SJSA1 (cell line): ENCODE measurements around the gene LRRC8A. TPM values are rescaled to one million over a fixed set of nuclear protein-coding genes. Genes with fewer than 3 reads are reported as not detected.
A peak's percentile ranks its signal among the peaks of the same experiment; 100 is the strongest.
"Not testable (repeated sequence)": the region's sequence is repeated elsewhere in the genome, so short reads cannot be mapped to it uniquely, and the experiment has no call there.

Source experiments
- DNase-seq, 2 experiments: peaks; one replicate each; pipeline ENCODE4 v3.0.0-alpha.2; 2015 to 2020; ENCODE audit warnings: low spot score in 2 of 2, low read depth in 1 of 2
- H3K27ac ChIP-seq: fragments of 250-450 bp; sonication (Bioruptor Pico); 2 replicates; pipeline ENCODE4 v1.5.1; 2020; ENCODE audit warnings: mild to moderate bottlenecking, moderate library complexity
- H3K27me3 ChIP-seq: fragments of 250-450 bp; sonication (Bioruptor Pico); replicated peaks from 2 replicates; pipeline ENCODE4 v1.5.1; 2020; ENCODE audit warnings: mild to moderate bottlenecking, moderate library complexity
- H3K36me3 ChIP-seq: fragments of 250-450 bp; sonication (Bioruptor Pico); 2 replicates; pipeline ENCODE4 v1.5.1; 2020; ENCODE audit warnings: mild to moderate bottlenecking
- H3K4me1 ChIP-seq: fragments of 250-450 bp; sonication (Bioruptor Pico); replicated peaks from 2 replicates; pipeline ENCODE4 v1.6.1; 2021; ENCODE audit warnings: mild to moderate bottlenecking
- H3K4me3 ChIP-seq: fragments of 250-450 bp; sonication (Bioruptor Pico); 2 replicates; pipeline ENCODE4 v1.5.1; 2020; ENCODE audit warnings: mild to moderate bottlenecking
- H3K9me3 ChIP-seq: fragments of 250-450 bp; sonication (Bioruptor Pico); replicated peaks from 2 replicates; pipeline ENCODE4 v1.5.1; 2020; ENCODE audit warnings: mild to moderate bottlenecking
- total RNA-seq: library from RNA; depleted of rRNA; stranded (reverse); fragments of >200 nt; shearing (Covaris generic); gene quantifications from 2 replicates; pipeline ENCODE4 v1.2.3, GENCODE V29; 2014

LRRC8A gene
- total RNA-seq, 1 experiment from 2014 or later: 99.4 TPM

GRCh38 chr9:128933731-128934130 lies 51.8 kb downstream of the LRRC8A start:
- H3K27me3 ChIP-seq: no peaks in the 10 kb centered on the region
- no peak overlapping the region for H3K27ac ChIP-seq

GRCh38 chr9:128936171-128936865 lies 54.4 kb downstream of the LRRC8A start:
- H3K27ac ChIP-seq: no peak overlapping the region
- no peaks in the 10 kb centered on the region for H3K36me3 ChIP-seq
- no peak for DNase-seq
- H3K9me3 ChIP-seq: no peaks in the 10 kb centered on the region
- no peaks in the 10 kb centered on the region for H3K4me1 ChIP-seq
- no peaks in the 10 kb centered on the region for H3K27me3 ChIP-seq
- no peak overlapping the region for H3K4me3 ChIP-seq

More at GRCh38 chr9:128933731-128934130, 51.8 kb downstream of the LRRC8A start:
- no peak for DNase-seq
- H3K36me3 ChIP-seq: no peaks in the 10 kb centered on the region
- H3K4me1 ChIP-seq: no peaks in the 10 kb centered on the region
- H3K9me3 ChIP-seq: no peaks in the 10 kb centered on the region
- no peak overlapping the region for H3K4me3 ChIP-seq

- Histone ChIP-seq H3K27me3 (no peaks in the 10 kb centered on the region), H3K9me3 (no peaks in the 10 kb centered on the region), H3K36me3 (no peaks in the 10 kb centered on the region), H3K27ac (no peak overlapping the region), H3K4me3 (no peak overlapping the region), H3K4me1 (no peaks in the 10 kb centered on the region)
- no peak for DNase-seq
These were observed 55.6 kb downstream of the LRRC8A start for GRCh38 chr9:128937310-128938165.

GRCh38 chr9:128940271-128940921 lies 58.5 kb downstream of the LRRC8A start:
- DNase-seq: no peak

GRCh38 chr9:128940946-128941755 lies 59.2 kb downstream of the LRRC8A start:
- no peak overlapping the region for H3K4me3 ChIP-seq
- no peaks in the 10 kb centered on the region for H3K9me3 ChIP-seq
- H3K36me3 ChIP-seq: peaks cover 7% of the 10 kb centered on the region
- H3K27ac ChIP-seq: no peak overlapping the region
- no peaks in the 10 kb centered on the region for H3K27me3 ChIP-seq
- DNase-seq: no peak
- no peaks in the 10 kb centered on the region; the same call in none of the 2 replicates for H3K4me1 ChIP-seq

More at GRCh38 chr9:128940271-128940921, 58.5 kb downstream of the LRRC8A start:
- Histone ChIP-seq H3K9me3 (no peaks in the 10 kb centered on the region), H3K27me3 (no peaks in the 10 kb centered on the region), H3K36me3 (no peaks in the 10 kb centered on the region; the same call in 1 of the 2 replicates), H3K4me3 (no peak overlapping the region), H3K4me1 (no peaks in the 10 kb centered on the region), H3K27ac (no peak overlapping the region)

- no peak for DNase-seq
- no peaks in the 10 kb centered on the region for H3K27me3 ChIP-seq
- H3K27ac ChIP-seq: no peak overlapping the region
- no peaks in the 10 kb centered on the region for H3K9me3 ChIP-seq
- H3K36me3 ChIP-seq: peaks cover 17% of the 10 kb centered on the region
- peaks cover 8% of the 10 kb centered on the region for H3K4me1 ChIP-seq
- no peak overlapping the region for H3K4me3 ChIP-seq
These were observed 62.1 kb downstream of the LRRC8A start for GRCh38 chr9:128943832-128944620.

- H3K9me3 ChIP-seq, H3K4me1 ChIP-seq, DNase-seq: not testable (repeated sequence)
These were observed 63.0 kb downstream of the LRRC8A start for GRCh38 chr9:128944966-128945365.

GRCh38 chr9:128945798-128946501 lies 64.0 kb downstream of the LRRC8A start:
- no peak overlapping the region for H3K27ac ChIP-seq
- H3K4me1 ChIP-seq: peaks cover 8% of the 10 kb centered on the region
- DNase-seq: no peak
- no peaks in the 10 kb centered on the region for H3K27me3 ChIP-seq
- no peaks in the 10 kb centered on the region for H3K9me3 ChIP-seq
- peaks cover 34% of the 10 kb centered on the region for H3K36me3 ChIP-seq
- no peak overlapping the region for H3K4me3 ChIP-seq

More at GRCh38 chr9:128944966-128945365, 63.0 kb downstream of the LRRC8A start:
- not testable (repeated sequence) for H3K4me3 ChIP-seq, H3K27me3 ChIP-seq, H3K27ac ChIP-seq
- peaks cover 24% of the 10 kb centered on the region for H3K36me3 ChIP-seq

- no peak for DNase-seq
- Histone ChIP-seq H3K27me3 (no peaks in the 10 kb centered on the region), H3K27ac (peak overlapping the region; percentile 84; the same call in 1 of the 2 replicates), H3K9me3 (no peaks in the 10 kb centered on the region), H3K4me3 (peak overlapping the region; percentile 82), H3K36me3 (peaks cover 40% of the 10 kb centered on the region), H3K4me1 (peaks cover 8% of the 10 kb centered on the region)
These were observed 64.8 kb downstream of the LRRC8A start for GRCh38 chr9:128946571-128947276.

- DNase-seq: no peak
These were observed 65.3 kb downstream of the LRRC8A start for GRCh38 chr9:128947277-128947526.

GRCh38 chr9:128947527-128948301 lies 65.8 kb downstream of the LRRC8A start, which contains the start of the genes DOLK and NUP188:
TSS of gene DOLK (minus strand) at chr9:128947603. CDS start at chr9:128947303, 300 bp downstream.
TSS of gene NUP188 (plus strand) at chr9:128947699. CDS start at chr9:128947720, 21 bp downstream.
- peak; percentile 90 to 94 for DNase-seq
- Histone ChIP-seq H3K4me1 (peaks cover 8% of the 10 kb centered on the region), H3K36me3 (peaks cover 45% of the 10 kb centered on the region), H3K9me3 (no peaks in the 10 kb centered on the region), H3K4me3 (peak within 1 kb of the TSS; percentile 82), H3K27ac (peak within 1 kb of the TSS; percentile 84), H3K27me3 (no peaks in the 10 kb centered on the region)

More at GRCh38 chr9:128947277-128947526, 65.3 kb downstream of the LRRC8A start:
- no peaks in the 10 kb centered on the region for H3K27me3 ChIP-seq
- peak overlapping the region; percentile 82 for H3K4me3 ChIP-seq
- H3K36me3 ChIP-seq: peaks cover 45% of the 10 kb centered on the region
- no peaks in the 10 kb centered on the region for H3K9me3 ChIP-seq
- peaks cover 8% of the 10 kb centered on the region for H3K4me1 ChIP-seq
- peak overlapping the region; percentile 84; the same call in 1 of the 2 replicates for H3K27ac ChIP-seq
